Right atrium auricular region (tissue), 2 donors: Measurements from ENCODE around the gene CETP. TPM values are rescaled to one million over a fixed set of nuclear protein-coding genes. Genes with fewer than 3 reads are reported as not detected.
A peak's percentile ranks its signal among the peaks of the same experiment; 100 is the strongest.

ENCODE experiments used
- DNase-seq: peaks from one replicate; pipeline ENCODE4 v3.0.0-alpha.2; 2019; ENCODE audit warnings: low spot score
- H3K27ac ChIP-seq, 2 donors: fragments of 200-600 bp; sonication (generic); 1 replicate in 1 of 2; 2 replicates in 1 of 2; pipeline ENCODE4 v1.5.1; 2016 to 2019
- H3K27me3 ChIP-seq, 2 donors: fragments of 200-600 bp; sonication (generic); one replicate each; pipeline versions ENCODE4 v1.5.1 to v1.6.0; 2017 to 2019
- H3K36me3 ChIP-seq: fragments of 200-600 bp; sonication (generic); one replicate; pipeline ENCODE4 v1.5.1; 2016
- H3K4me1 ChIP-seq, 2 donors: fragments of 200-600 bp; sonication (generic); one replicate each; pipeline versions ENCODE4 v1.5.1 to v1.6.0; 2017 to 2019
- H3K4me3 ChIP-seq, 2 donors: fragments of 200-600 bp; sonication (generic); 1 replicate in 1 of 2; 2 replicates in 1 of 2; pipeline ENCODE4 v1.5.1; 2017 to 2019; ENCODE audit warnings: mild to moderate bottlenecking in 1 of 2, moderate library complexity in 1 of 2
- H3K9me3 ChIP-seq, 2 donors: fragments of 200-600 bp; sonication (generic); one replicate each; pipeline ENCODE4 v1.5.1; 2019
- total RNA-seq, 2 donors: library from RNA; depleted of rRNA; stranded (reverse); fragments of >200 nt; gene quantifications; one replicate each; pipeline ENCODE4 v1.1.0, GENCODE V29; 2016
- TF ChIP-seq, protein P1 (sequence below), 2 donors: fragments of 200-600 bp; sonication (generic); IDR thresholded peaks; one replicate each; pipeline ENCODE4 v1.5.1; 2019; ENCODE audit warnings: antibody characterized with exemption in 2 of 2

The CETP gene
- total RNA-seq, 2 donors from 2014 or later, result not detected

DNA sequence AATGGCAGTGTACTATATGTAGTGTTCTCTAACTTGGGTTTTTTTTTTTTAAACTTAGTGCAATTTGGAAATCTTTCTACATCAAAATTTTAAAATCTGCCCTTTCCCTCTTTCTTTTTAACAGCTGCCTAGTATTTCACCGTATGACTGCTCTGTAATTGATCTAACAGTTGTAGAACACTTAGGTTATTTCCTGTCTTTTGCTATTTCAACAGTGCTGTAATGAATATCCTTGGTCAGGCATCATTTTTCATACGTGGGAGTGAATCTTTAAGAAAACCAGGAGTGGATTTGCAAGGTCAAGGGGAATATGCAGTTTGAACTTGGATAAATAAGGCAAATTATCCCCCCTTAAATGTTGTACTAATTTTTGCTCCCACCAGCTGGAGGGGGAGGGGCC is 31.5 kb downstream of the CETP start:
- Histone ChIP-seq H3K27ac (no peak overlapping the region), H3K4me1 (peaks cover 0 to 28% of the 10 kb centered on the region in 2 donors)

DNA sequence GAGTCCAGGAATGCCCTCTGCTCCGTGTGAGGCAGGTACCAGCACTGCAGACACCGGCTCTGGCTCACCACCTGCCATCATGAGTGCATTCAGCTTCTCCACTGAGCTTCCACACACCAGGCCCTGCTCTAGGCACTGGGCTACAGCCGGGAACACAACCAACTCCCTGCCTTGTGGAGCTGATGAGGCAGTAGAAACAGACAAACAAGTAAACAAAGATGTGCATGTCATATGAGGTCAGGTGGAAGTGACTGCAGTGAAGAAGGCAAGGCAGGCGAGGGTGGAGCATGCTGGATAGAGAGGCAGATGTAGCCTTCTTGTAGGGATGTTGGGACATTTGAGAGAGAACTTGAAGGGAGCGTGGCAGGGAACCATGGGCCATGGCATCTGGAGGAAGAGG is 32.6 kb downstream of the CETP start:
- peaks cover 0 to 24% of the 10 kb centered on the region in 2 donors for H3K4me1 ChIP-seq
- H3K36me3 ChIP-seq, result no peaks in the 10 kb centered on the region
- no peak overlapping the region for H3K4me3 ChIP-seq
- H3K9me3 ChIP-seq, result no peaks in the 10 kb centered on the region
- H3K27me3 ChIP-seq, result no peaks in the 10 kb centered on the region
- no peak for DNase-seq
- no peak overlapping the region for H3K27ac ChIP-seq
- TF ChIP-seq, protein P1, sequence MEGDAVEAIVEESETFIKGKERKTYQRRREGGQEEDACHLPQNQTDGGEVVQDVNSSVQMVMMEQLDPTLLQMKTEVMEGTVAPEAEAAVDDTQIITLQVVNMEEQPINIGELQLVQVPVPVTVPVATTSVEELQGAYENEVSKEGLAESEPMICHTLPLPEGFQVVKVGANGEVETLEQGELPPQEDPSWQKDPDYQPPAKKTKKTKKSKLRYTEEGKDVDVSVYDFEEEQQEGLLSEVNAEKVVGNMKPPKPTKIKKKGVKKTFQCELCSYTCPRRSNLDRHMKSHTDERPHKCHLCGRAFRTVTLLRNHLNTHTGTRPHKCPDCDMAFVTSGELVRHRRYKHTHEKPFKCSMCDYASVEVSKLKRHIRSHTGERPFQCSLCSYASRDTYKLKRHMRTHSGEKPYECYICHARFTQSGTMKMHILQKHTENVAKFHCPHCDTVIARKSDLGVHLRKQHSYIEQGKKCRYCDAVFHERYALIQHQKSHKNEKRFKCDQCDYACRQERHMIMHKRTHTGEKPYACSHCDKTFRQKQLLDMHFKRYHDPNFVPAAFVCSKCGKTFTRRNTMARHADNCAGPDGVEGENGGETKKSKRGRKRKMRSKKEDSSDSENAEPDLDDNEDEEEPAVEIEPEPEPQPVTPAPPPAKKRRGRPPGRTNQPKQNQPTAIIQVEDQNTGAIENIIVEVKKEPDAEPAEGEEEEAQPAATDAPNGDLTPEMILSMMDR (IDR thresholded peaks at IDR 0.05), result no peak

More for the DNA sequence above, 31.5 kb downstream of the CETP start:
- no peaks in the 10 kb centered on the region for H3K9me3 ChIP-seq
- TF ChIP-seq, protein P1 (IDR thresholded peaks at IDR 0.05), result no peak
- H3K4me3 ChIP-seq, result no peak overlapping the region
- no peaks in the 10 kb centered on the region for H3K36me3 ChIP-seq
- no peak for DNase-seq
- no peaks in the 10 kb centered on the region for H3K27me3 ChIP-seq

DNA sequence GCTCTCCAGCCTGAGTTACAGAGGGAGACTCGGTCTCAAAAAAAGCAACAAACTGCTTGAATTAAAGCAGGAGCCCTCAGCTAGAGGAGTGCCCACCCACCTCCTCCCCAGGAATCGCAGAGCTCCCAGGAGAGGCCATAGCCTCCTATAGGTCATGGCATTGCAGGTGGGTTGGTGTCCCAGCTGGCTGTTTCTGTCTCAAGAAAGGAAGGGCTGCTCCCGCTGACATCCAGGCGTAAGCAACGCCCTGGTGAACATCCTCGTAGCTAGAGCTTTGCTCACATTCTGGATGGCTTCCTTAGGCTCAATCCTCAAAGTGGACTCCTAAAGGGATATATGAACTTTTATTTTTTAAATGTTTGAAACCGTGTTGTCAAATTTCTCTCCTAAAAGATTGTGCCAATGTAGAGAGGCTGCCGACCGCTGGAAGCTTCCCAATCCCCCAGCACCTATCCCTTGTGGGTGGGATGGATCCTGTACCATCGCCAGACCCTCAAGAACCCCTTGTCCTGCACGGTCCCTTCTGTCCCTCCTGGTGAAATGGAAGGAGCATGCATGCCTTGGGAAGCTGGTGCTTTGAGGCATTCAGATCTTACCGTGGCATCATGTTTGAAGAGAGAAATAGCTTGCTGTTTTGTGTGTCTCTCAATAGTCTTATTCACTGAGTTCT is 33.5 kb downstream of the CETP start:
- Histone ChIP-seq H3K27ac (no peak overlapping the region), H3K9me3 (no peaks in the 10 kb centered on the region), H3K4me1 (peaks cover 0 to 28% of the 10 kb centered on the region in 2 donors), H3K36me3 (no peaks in the 10 kb centered on the region), H3K4me3 (no peak overlapping the region), H3K27me3 (no peaks in the 10 kb centered on the region)
- DNase-seq, result no peak
- TF ChIP-seq, protein P1 (IDR thresholded peaks at IDR 0.05), result no peak

DNA sequence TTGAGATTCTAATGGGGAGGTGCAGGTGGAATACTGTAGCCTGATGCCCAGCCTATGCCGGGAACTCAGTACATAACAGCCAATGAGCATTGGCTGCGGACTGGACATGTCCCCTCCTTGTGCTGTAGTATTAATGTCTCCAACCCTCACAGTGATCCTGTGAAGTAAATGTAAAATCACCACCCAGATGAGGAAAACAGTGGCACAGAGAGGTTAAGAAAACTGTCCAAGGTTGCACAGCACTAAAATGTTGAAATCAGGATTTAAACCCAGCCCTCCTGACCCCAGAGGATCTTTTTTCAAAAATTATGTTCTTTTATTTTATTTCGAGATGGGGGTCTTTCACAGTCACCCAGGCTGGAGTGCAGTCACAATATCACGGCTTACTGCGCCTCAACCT is 35.5 kb downstream of the CETP start:
- Histone ChIP-seq H3K36me3 (no peaks in the 10 kb centered on the region), H3K4me3 (no peak overlapping the region), H3K4me1 (peaks cover 0 to 25% of the 10 kb centered on the region in 2 donors), H3K27ac (no peak overlapping the region), H3K9me3 (no peaks in the 10 kb centered on the region), H3K27me3 (no peaks in the 10 kb centered on the region)
- DNase-seq, result no peak
- TF ChIP-seq, protein P1 (IDR thresholded peaks at IDR 0.05), result no peak

DNA sequence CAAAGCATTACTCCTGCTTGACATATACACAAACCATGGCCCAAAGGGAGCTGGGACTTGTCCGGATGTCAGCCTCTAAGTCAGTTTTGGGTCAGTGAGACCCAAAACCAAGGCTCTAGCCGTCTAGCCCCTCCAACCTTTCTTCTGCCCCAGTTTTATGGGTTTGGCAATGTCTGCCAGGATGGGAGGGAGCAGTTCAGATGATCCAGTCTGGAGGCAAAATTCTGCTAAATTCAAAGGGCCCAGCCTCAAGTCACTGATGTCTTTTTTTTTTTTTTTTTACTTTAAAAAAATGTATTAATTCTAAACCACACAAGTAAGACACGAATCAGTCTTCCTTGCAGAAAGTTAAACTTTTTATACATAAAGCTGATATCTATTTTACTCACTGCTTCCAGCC is 36.2 kb downstream of the CETP start:
- H3K9me3 ChIP-seq, result no peaks in the 10 kb centered on the region
- H3K36me3 ChIP-seq, result no peaks in the 10 kb centered on the region
- H3K27me3 ChIP-seq, result no peaks in the 10 kb centered on the region
- no peak for DNase-seq
- no peak overlapping the region for H3K27ac ChIP-seq
- TF ChIP-seq, protein P1 (IDR thresholded peaks at IDR 0.05), result no peak
- peaks cover 0 to 23% of the 10 kb centered on the region in 2 donors for H3K4me1 ChIP-seq
- no peak overlapping the region for H3K4me3 ChIP-seq

DNA sequence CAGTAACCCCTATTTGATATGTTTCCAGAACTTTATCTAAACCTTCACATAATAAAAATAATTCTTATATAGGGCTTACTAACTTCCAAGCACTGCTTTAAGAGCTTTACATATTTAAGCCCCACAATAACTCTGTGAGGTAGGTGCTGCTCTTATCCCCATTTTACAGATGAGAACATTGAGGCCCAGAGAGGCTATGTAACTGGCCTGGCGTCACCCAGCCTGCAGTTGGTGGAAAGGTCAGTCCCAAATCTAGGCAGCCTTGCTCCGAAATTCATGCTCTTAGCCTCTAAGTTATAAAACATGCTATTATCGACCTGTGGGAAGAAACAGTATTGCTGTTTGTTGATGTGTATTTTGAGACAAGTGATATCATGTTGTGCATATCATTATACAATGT is 36.6 kb downstream of the CETP start:
- Histone ChIP-seq H3K4me1 (peaks cover 0 to 23% of the 10 kb centered on the region in 2 donors), H3K36me3 (no peaks in the 10 kb centered on the region), H3K4me3 (no peak overlapping the region), H3K9me3 (no peaks in the 10 kb centered on the region), H3K27me3 (no peaks in the 10 kb centered on the region), H3K27ac (peak overlapping the region; percentile 82 to 85)
- TF ChIP-seq, protein P1 (IDR thresholded peaks at IDR 0.05), result no peak
- no peak for DNase-seq
